ENCODE measurements around the gene GPR153.
A peak's percentile ranks its signal among the peaks of the same experiment; 100 is the strongest.

The GPR153 gene

GRCh38 chr1:6243993-6244392 lies 16.9 kb downstream of the GPR153 start, which contains the start of gene HES3:
TSS of gene HES3 (plus strand) at chr1:6244179. CDS start at chr1:6244366, 187 bp downstream.
- no peak within 1 kb of the TSS for H3K9ac ChIP-seq (ENCODE audit: insufficient read length, low read depth)
- no peak for TF ChIP-seq ZNF274 (IDR thresholded peaks at IDR 0.05; ENCODE audit: low read depth, low read length)
- TF ChIP-seq SUZ12 (IDR thresholded peaks at IDR 0.05; ENCODE audit: extremely low read depth, insufficient read depth, insufficient read length): no peak
- TF ChIP-seq YY1 (IDR thresholded peaks at IDR 0.05; ENCODE audit: insufficient read depth, insufficient read length): no peak
- H3K36me3 ChIP-seq (ENCODE audit: insufficient read depth, insufficient read length, low read length): no peaks in the 10 kb centered on the region
- no peaks in the 10 kb centered on the region for H3K9me3 ChIP-seq (ENCODE audit: insufficient read depth, low read length)
- H3K4me3 ChIP-seq (ENCODE audit: insufficient read length, low read depth): no peak within 1 kb of the TSS
- no peaks in the 10 kb centered on the region for H3K4me1 ChIP-seq (ENCODE audit: insufficient read depth, insufficient read length)
- DNase-seq (ENCODE audit: low read depth, low spot score): no peak
- H3K27me3 ChIP-seq (ENCODE audit: insufficient read depth, insufficient read length): peaks cover 60% of the 10 kb centered on the region

- Histone ChIP-seq H3K36me3 (ENCODE audit: insufficient read depth, insufficient read length, low read length) (no peaks in the 10 kb centered on the region), H3K4me1 (ENCODE audit: insufficient read depth, insufficient read length) (no peaks in the 10 kb centered on the region), H3K4me3 (ENCODE audit: insufficient read length, low read depth) (no peak overlapping the region), H3K9ac (ENCODE audit: insufficient read length, low read depth) (no peak overlapping the region), H3K9me3 (ENCODE audit: insufficient read depth, low read length) (no peaks in the 10 kb centered on the region), H3K27me3 (ENCODE audit: insufficient read depth, insufficient read length) (peaks cover 53% of the 10 kb centered on the region)
- TF ChIP-seq YY1 (IDR thresholded peaks at IDR 0.05; ENCODE audit: insufficient read depth, insufficient read length) (no peak), ZNF274 (IDR thresholded peaks at IDR 0.05; ENCODE audit: low read depth, low read length) (no peak), SUZ12 (IDR thresholded peaks at IDR 0.05; ENCODE audit: extremely low read depth, insufficient read depth, insufficient read length) (no peak)
- no peak for DNase-seq (ENCODE audit: low read depth, low spot score)
Measured at GRCh38 chr1:6243053-6243834, 17.7 kb downstream of the GPR153 start.

DNA sequence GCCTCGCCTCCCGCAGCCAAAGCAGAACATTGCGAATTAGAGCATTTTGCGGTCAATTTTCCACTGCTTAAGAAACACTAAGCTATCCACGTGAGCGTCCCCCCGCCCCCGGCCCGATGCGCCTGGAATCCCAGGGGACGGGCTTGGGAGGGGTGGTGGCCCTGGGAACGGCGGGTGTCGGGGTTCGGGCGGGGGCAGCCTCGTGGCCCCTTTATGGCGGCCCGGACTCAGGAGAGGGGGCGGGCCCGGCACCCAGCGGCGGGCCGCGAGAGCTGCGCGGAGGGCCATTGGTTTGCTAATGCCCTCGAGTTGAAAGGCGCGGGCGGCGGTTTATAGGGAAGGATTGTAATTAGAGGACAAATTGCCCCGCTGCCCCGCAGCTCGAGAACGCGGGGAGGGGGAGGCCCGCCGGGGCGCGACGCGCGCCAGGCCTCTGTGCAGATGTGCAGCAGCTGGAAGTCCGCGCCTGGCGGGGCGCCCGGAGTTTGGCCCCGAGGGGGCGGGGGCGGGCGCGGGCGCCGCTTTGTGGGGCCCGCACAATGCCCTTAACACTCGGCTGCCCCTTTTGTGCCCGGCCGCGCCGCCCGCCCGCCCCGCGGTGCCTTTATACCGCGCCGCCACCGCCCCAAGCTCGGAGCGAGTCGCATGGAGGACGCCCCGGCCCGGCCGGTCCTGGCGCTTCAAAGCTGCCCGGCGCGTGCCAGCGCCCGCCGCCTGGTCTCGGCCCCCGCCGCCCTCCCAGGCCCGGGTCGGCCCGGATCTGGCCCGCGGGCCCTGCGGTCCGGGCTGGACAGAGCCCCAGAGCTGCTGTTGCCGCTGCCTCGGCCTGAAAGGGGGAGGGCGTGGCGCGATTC lies 18.8 kb downstream of the GPR153 start:
- Histone ChIP-seq H3K9ac (ENCODE audit: insufficient read length, low read depth) (peak overlapping the region; percentile 56), H3K4me3 (ENCODE audit: insufficient read length, low read depth) (no peak overlapping the region), H3K36me3 (ENCODE audit: insufficient read depth, insufficient read length, low read length) (no peaks in the 10 kb centered on the region), H3K9me3 (ENCODE audit: insufficient read depth, low read length) (no peaks in the 10 kb centered on the region), H3K4me1 (ENCODE audit: insufficient read depth, insufficient read length) (no peaks in the 10 kb centered on the region), H3K27me3 (ENCODE audit: insufficient read depth, insufficient read length) (peaks cover 41% of the 10 kb centered on the region)
- no peak for DNase-seq (ENCODE audit: low read depth, low spot score)
- no peak for TF ChIP-seq ZNF274 (IDR thresholded peaks at IDR 0.05; ENCODE audit: low read depth, low read length)
- TF ChIP-seq YY1 (IDR thresholded peaks at IDR 0.05; ENCODE audit: insufficient read depth, insufficient read length): no peak
- no peak for TF ChIP-seq SUZ12 (IDR thresholded peaks at IDR 0.05; ENCODE audit: extremely low read depth, insufficient read depth, insufficient read length)

DNA sequence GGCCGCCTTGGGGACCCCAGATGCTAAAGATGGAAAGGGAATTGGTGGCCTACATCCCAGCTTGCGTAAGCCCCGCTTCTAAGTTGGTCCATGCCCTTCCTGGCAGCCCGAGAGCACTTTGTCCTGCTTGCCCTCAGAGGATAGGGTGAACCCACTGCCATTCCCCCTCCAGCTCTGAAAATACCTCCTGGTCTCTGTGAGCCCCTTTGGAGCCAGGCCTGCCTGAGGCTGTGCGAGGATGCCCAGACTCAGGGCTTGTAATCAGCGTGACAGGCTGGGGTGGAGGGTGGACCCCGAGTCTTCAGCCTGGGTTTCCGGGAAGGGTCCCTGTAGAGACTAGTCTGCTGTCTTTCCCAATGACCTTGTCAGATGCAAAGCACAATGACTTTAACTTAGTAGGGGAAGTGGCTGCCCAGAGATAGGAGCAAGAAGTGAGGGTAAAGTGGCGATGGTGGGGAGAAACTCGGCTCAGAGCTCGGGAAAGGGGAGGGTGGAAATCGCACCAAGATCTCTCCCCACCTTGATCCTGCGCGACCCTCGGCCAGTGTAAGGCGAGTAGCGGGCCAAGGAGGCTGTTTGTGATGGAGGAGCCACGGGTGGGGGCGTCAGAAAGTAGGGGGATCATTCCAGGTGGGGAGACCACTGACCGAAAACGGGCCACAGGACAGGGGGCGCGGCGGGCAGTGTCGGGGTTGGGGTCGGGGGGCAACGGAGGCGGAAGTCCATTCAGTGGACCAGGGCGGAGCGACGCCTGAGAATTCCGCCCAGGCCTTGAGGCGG lies 19.6 kb downstream of the GPR153 start:
- Histone ChIP-seq H3K36me3 (ENCODE audit: insufficient read depth, insufficient read length, low read length) (no peaks in the 10 kb centered on the region), H3K9ac (ENCODE audit: insufficient read length, low read depth) (peak overlapping the region; percentile 56)

GRCh38 chr1:6239950-6240768 lies 20.7 kb downstream of the GPR153 start:
- Histone ChIP-seq H3K36me3 (ENCODE audit: insufficient read depth, insufficient read length, low read length) (no peaks in the 10 kb centered on the region), H3K4me1 (ENCODE audit: insufficient read depth, insufficient read length) (no peaks in the 10 kb centered on the region), H3K9ac (ENCODE audit: insufficient read length, low read depth) (peak overlapping the region; percentile 21), H3K27me3 (ENCODE audit: insufficient read depth, insufficient read length) (peaks cover 32% of the 10 kb centered on the region), H3K4me3 (ENCODE audit: insufficient read length, low read depth) (no peak overlapping the region), H3K9me3 (ENCODE audit: insufficient read depth, low read length) (no peaks in the 10 kb centered on the region)
- no peak for DNase-seq (ENCODE audit: low read depth, low spot score)
- TF ChIP-seq YY1 (IDR thresholded peaks at IDR 0.05; ENCODE audit: insufficient read depth, insufficient read length) (no peak), ZNF274 (IDR thresholded peaks at IDR 0.05; ENCODE audit: low read depth, low read length) (no peak), SUZ12 (IDR thresholded peaks at IDR 0.05; ENCODE audit: extremely low read depth, insufficient read depth, insufficient read length) (no peak)

More for the DNA sequence above, 19.6 kb downstream of the GPR153 start:
- TF ChIP-seq YY1 (IDR thresholded peaks at IDR 0.05; ENCODE audit: insufficient read depth, insufficient read length) (no peak), ZNF274 (IDR thresholded peaks at IDR 0.05; ENCODE audit: low read depth, low read length) (no peak), SUZ12 (IDR thresholded peaks at IDR 0.05; ENCODE audit: extremely low read depth, insufficient read depth, insufficient read length) (no peak)
- Histone ChIP-seq H3K4me3 (ENCODE audit: insufficient read length, low read depth) (no peak overlapping the region), H3K27me3 (ENCODE audit: insufficient read depth, insufficient read length) (peaks cover 34% of the 10 kb centered on the region), H3K9me3 (ENCODE audit: insufficient read depth, low read length) (no peaks in the 10 kb centered on the region), H3K4me1 (ENCODE audit: insufficient read depth, insufficient read length) (no peaks in the 10 kb centered on the region)
- no peak for DNase-seq (ENCODE audit: low read depth, low spot score)

DNA sequence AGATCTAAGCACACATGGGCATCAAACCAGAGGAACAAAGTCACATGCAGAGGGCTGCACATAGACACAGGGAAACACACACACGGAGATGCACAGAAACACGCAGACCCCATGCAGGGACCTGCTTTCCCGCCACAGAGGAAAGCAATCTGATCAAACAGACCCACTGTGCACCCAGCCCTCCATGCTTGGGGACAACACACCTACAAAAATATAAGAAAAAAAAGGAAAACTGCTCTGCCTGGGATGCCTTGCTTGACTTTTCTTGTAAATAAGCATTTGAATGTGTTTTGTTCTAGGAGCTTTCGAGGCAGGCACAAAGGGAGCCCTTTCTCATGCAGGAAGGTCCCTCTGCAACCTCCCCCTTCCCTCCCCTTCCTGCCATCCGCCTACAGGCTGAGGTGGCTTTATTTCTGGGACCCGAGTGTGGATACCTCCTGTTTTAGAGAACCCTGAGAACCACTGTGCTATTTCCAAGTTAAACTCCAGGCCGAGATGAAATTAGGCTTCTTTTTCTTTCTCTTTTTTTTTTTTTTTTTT lies 21.6 kb downstream of the GPR153 start:
- TF ChIP-seq SUZ12 (IDR thresholded peaks at IDR 0.05; ENCODE audit: extremely low read depth, insufficient read depth, insufficient read length) (no peak), ZNF274 (IDR thresholded peaks at IDR 0.05; ENCODE audit: low read depth, low read length) (no peak), YY1 (IDR thresholded peaks at IDR 0.05; ENCODE audit: insufficient read depth, insufficient read length) (no peak)
- H3K9ac ChIP-seq (ENCODE audit: insufficient read length, low read depth): peak overlapping the region; percentile 56
- H3K9me3 ChIP-seq (ENCODE audit: insufficient read depth, low read length): no peaks in the 10 kb centered on the region
- H3K36me3 ChIP-seq (ENCODE audit: insufficient read depth, insufficient read length, low read length): no peaks in the 10 kb centered on the region
- no peak overlapping the region for H3K4me3 ChIP-seq (ENCODE audit: insufficient read length, low read depth)
- no peak for DNase-seq (ENCODE audit: low read depth, low spot score)
- peaks cover 3% of the 10 kb centered on the region for H3K4me1 ChIP-seq (ENCODE audit: insufficient read depth, insufficient read length)
- peaks cover 28% of the 10 kb centered on the region for H3K27me3 ChIP-seq (ENCODE audit: insufficient read depth, insufficient read length)

Measured in NT2/D1 (cell line).